ENCODE measurements around the gene SEC61A2. TPM values are rescaled to one million over a fixed set of nuclear protein-coding genes. Genes with fewer than 3 reads are reported as not detected.
A peak's percentile ranks its signal among the peaks of the same experiment; 100 is the strongest.

The SEC61A2 gene
- polyA plus RNA-seq, 1 donor = 10.1 TPM

DNA sequence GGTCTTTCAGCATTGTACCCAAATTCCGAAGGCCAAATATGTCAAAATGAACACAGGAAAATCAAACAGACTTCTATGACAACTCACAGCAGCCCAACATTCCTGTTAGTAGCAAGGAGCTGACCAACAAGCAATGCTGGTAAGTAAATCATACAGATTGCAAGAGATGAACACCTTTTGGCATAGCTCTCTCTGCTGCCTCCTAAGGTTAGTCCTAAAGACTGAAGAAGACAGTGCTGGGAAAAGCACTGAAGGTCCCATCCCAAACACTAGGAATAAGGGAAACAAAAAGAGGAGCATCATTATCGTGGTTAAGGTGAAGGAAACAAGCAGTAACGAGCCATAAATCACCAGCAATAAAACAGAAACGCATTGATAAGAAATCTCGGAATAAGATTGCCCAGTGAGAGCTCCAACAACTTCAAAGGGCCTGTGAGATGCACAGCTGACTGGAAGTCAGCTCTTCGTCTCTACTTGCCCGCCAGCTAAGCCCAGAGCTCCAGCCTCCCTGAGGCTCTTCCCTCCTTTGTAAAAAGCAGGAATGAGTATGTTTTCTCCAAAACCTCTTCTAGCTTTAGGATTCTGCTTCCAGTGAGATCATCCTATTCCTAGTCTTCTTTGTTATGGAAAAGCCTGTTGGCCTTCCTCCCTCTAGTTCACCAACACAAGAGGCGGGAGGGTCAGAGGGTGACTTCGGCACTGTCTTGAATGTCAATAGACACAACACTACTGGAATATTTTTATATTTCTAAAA is 50.9 kb downstream of the SEC61A2 start:
- H3K4me3 ChIP-seq (ENCODE audit: low read length) = no peak overlapping the region
- H3K27ac ChIP-seq (ENCODE audit: low read length) = no peak overlapping the region
- H3K4me1 ChIP-seq (ENCODE audit: control insufficient read depth, insufficient read depth, low read length) = no peaks in the 10 kb centered on the region
- WGBS (ENCODE audit: insufficient coverage, low lambda C conversion rate) = 0% methylated on average over 1 of the region's 9 CpGs
- DNase-seq = peak in 1 of 2 donors; percentile 8
- no peaks in the 10 kb centered on the region for H3K27me3 ChIP-seq (ENCODE audit: control insufficient read depth, insufficient read depth, low read length)
- peaks cover 51% of the 10 kb centered on the region for H3K36me3 ChIP-seq (ENCODE audit: control insufficient read depth, insufficient read depth, low read length)
- no peaks in the 10 kb centered on the region for H3K9me3 ChIP-seq (ENCODE audit: control insufficient read depth, low read depth, low read length)

DNA sequence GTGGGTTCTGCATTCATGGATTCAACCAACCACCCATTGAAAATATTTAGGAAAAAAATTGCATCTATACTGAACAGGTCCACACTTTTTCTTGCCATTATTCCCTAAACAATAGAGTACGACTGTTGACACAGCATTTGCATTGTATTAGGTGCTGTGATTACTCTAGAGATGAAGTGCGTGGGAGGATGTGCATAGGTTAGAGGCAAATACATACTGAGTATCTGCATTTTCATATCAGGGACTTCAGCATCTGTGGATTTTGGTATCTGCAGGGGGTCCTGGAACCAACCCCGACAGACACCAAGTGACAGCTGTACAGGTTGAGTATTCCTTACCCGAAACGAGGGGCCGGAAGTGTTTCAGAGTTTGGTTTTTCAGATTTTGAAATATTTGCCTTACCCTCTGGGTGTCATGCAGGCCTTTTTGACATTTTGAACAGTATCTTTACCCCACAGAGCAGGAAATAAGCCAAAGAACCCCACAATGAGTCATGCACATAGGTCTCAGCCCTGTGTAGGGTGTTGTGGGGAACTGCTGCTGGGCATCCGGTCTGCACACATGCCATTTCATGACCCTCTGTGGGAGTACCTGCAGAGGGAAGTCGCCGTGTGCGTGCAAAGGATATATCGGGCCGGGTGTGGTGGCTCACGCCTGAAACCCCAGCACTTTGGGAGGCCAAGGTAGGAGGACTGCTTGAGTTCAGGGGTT is 51.7 kb downstream of the SEC61A2 start:
- no peaks in the 10 kb centered on the region for H3K27me3 ChIP-seq (ENCODE audit: control insufficient read depth, insufficient read depth, low read length)
- no peak overlapping the region for H3K4me3 ChIP-seq (ENCODE audit: low read length)
- no peaks in the 10 kb centered on the region for H3K9me3 ChIP-seq (ENCODE audit: control insufficient read depth, low read depth, low read length)
- peak in 1 of 2 donors; percentile 6 for DNase-seq
- WGBS (ENCODE audit: insufficient coverage, low lambda C conversion rate) = 100% methylated on average over 1 of the region's 13 CpGs
- peaks cover 48% of the 10 kb centered on the region for H3K36me3 ChIP-seq (ENCODE audit: control insufficient read depth, insufficient read depth, low read length)
- H3K4me1 ChIP-seq (ENCODE audit: control insufficient read depth, insufficient read depth, low read length) = no peaks in the 10 kb centered on the region
- no peak overlapping the region for H3K27ac ChIP-seq (ENCODE audit: low read length)

DNA sequence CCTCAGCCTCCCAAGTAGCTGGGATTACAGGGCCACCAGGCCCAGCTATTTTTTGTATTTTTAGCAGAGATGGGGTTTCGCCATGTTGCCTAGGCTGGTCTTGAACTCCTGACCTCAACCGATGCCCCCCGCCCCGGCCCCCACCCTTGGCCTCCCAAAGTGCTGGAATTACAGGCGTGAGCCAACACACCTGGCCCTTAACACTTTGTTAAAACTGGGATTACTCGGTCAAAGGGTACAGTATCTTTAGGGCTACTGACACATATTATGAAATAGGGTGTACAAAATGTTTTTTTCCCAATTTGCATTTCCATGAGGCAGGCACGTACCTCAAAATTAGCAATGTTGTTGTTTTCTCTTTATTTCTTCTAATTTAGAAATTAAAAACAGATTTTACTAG is 54.7 kb downstream of the SEC61A2 start:
- H3K4me1 ChIP-seq (ENCODE audit: control insufficient read depth, insufficient read depth, low read length) = no peaks in the 10 kb centered on the region
- no peaks in the 10 kb centered on the region for H3K9me3 ChIP-seq (ENCODE audit: control insufficient read depth, low read depth, low read length)
- no peak for DNase-seq
- peaks cover 38% of the 10 kb centered on the region for H3K36me3 ChIP-seq (ENCODE audit: control insufficient read depth, insufficient read depth, low read length)
- H3K4me3 ChIP-seq (ENCODE audit: low read length) = no peak overlapping the region
- no peak overlapping the region for H3K27ac ChIP-seq (ENCODE audit: low read length)
- no peaks in the 10 kb centered on the region for H3K27me3 ChIP-seq (ENCODE audit: control insufficient read depth, insufficient read depth, low read length)
- WGBS (ENCODE audit: insufficient coverage, low lambda C conversion rate) = 100% methylated on average over 1 of the region's 7 CpGs

DNA sequence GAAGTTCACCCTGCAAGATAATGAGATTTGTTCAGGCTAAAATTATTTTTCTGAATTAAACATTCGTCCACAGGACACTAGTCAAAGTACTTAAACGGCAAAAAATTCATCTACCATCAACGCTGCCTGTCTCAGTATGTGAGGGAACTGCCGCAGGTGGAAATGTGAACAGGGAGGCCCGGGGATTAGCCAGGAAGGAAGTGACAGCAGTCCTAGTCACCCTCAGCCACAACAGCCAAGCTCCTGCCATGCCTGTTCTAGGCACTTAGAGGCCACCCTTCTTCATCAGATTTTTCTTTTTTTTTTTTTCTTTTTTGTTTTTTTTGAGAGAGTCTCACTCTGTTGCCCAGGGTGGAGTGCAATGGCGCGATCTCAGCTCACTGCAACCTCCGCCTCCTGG is 56.8 kb downstream of the SEC61A2 start:
- Histone ChIP-seq H3K4me3 (ENCODE audit: low read length) (no peak overlapping the region), H3K9me3 (ENCODE audit: control insufficient read depth, low read depth, low read length) (no peaks in the 10 kb centered on the region), H3K27me3 (ENCODE audit: control insufficient read depth, insufficient read depth, low read length) (no peaks in the 10 kb centered on the region), H3K27ac (ENCODE audit: low read length) (no peak overlapping the region), H3K36me3 (ENCODE audit: control insufficient read depth, insufficient read depth, low read length) (peaks cover 26% of the 10 kb centered on the region), H3K4me1 (ENCODE audit: control insufficient read depth, insufficient read depth, low read length) (no peaks in the 10 kb centered on the region)
- no peak for DNase-seq
- WGBS (ENCODE audit: insufficient coverage, low lambda C conversion rate) = no CpG with 5 or more reads among the region's 8 CpGs

DNA sequence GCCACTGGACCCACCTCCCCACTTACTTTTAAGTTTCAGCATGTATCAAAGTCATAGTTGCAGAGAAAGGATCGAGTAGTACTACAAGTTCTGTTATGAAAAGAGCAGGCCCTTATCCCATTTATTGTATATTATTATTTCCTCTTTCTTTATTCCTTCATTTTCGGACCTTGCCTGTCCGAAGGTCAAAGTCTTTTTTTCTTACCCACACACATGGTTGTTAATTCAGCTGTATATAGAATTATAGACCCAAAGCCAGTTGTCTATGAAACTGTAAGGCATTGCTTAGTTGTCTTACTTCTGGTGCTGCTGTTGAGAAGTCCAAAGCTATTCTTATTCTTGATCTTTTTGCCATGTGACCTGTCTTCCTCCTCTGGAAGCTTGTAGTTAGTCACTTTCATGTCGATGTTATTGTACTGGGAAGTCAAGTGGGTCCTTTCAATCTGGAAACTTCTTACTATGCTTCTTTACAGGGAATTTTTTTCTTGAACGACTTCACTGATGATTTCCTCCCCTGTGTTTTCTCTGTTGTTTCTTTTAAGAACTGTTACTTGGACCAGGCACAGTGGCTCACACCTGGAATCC is 57.9 kb downstream of the SEC61A2 start:
- peaks cover 20% of the 10 kb centered on the region for H3K36me3 ChIP-seq (ENCODE audit: control insufficient read depth, insufficient read depth, low read length)
- H3K4me3 ChIP-seq (ENCODE audit: low read length) = no peak overlapping the region
- 88% methylated on average over 3 of the region's 5 CpGs for WGBS (ENCODE audit: insufficient coverage, low lambda C conversion rate)
- no peaks in the 10 kb centered on the region for H3K4me1 ChIP-seq (ENCODE audit: control insufficient read depth, insufficient read depth, low read length)
- DNase-seq = peak in 1 of 2 donors; percentile 2
- H3K27me3 ChIP-seq (ENCODE audit: control insufficient read depth, insufficient read depth, low read length) = no peaks in the 10 kb centered on the region
- H3K9me3 ChIP-seq (ENCODE audit: control insufficient read depth, low read depth, low read length) = no peaks in the 10 kb centered on the region
- no peak overlapping the region for H3K27ac ChIP-seq (ENCODE audit: low read length)

DNA sequence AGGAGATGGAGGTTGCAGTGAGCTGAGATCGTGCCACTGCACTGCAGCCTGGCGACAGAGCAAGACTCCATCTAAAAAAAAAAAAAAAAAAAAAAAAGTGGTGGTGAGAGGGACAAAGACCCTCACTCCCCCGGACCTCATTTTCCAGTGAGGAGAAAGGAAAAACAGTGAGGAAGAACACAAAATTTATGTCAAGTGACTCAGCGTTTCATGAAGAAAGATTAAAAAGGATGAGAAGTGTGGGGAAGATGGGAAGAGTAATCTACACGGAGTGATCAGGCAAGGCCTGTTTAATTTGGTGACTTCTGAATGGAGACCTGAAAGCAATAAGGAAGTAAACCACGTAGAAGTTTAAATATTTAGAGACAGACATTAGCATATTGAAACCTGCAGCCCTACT is 59.2 kb downstream of the SEC61A2 start:
- Histone ChIP-seq H3K27me3 (ENCODE audit: control insufficient read depth, insufficient read depth, low read length) (no peaks in the 10 kb centered on the region), H3K36me3 (ENCODE audit: control insufficient read depth, insufficient read depth, low read length) (peaks cover 16% of the 10 kb centered on the region), H3K9me3 (ENCODE audit: control insufficient read depth, low read depth, low read length) (no peaks in the 10 kb centered on the region), H3K4me3 (ENCODE audit: low read length) (no peak overlapping the region), H3K4me1 (ENCODE audit: control insufficient read depth, insufficient read depth, low read length) (no peaks in the 10 kb centered on the region), H3K27ac (ENCODE audit: low read length) (no peak overlapping the region)
- WGBS (ENCODE audit: insufficient coverage, low lambda C conversion rate) = 100% methylated on average over 2 of the region's 6 CpGs
- DNase-seq = no peak

DNA sequence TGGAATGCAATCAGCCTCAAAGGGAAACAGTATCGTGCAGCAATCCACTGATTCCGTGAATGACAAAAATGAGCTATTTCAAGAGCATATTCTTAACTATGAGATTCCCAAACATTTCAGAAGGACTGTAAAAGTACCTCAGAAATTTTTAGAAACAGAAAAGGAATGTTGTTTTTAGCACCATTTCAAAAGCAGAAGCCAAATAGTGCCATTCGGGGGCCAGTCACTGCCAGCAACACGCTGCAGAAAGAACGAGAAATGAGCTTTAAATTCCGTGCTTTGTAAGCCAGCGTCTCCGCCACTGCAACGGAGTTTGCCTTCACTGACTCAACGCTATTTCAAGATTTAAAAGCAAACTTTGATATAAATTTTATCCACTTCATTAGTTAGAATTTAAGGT is 59.9 kb downstream of the SEC61A2 start:
- Histone ChIP-seq H3K4me3 (ENCODE audit: low read length) (no peak overlapping the region), H3K27me3 (ENCODE audit: control insufficient read depth, insufficient read depth, low read length) (no peaks in the 10 kb centered on the region), H3K9me3 (ENCODE audit: control insufficient read depth, low read depth, low read length) (no peaks in the 10 kb centered on the region), H3K27ac (ENCODE audit: low read length) (no peak overlapping the region), H3K36me3 (ENCODE audit: control insufficient read depth, insufficient read depth, low read length) (peaks cover 16% of the 10 kb centered on the region), H3K4me1 (ENCODE audit: control insufficient read depth, insufficient read depth, low read length) (peaks cover 5% of the 10 kb centered on the region)
- DNase-seq = no peak
- 100% methylated on average over 4 of the region's 10 CpGs for WGBS (ENCODE audit: insufficient coverage, low lambda C conversion rate)

DNA sequence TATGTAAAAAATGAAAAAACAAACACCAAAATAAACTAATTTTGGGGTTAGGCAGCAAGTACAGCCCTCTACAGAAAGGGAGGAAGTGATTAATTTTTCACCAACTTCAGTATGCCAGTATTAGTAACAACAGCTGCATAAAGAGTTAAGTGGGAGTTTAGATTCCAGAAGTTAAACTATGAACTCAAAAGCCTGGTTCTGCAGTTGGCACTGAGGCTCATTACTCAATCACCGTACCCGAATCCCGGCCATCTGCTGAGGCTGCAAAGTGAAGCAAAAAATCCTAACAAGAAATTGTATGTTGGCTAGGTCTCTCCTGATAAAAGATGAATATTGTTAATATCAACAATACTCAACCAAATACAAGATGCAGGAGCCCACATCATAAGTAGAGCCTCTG is 62.2 kb downstream of the SEC61A2 start:
- no peak for DNase-seq
- H3K36me3 ChIP-seq (ENCODE audit: control insufficient read depth, insufficient read depth, low read length) = peaks cover 5% of the 10 kb centered on the region
- no CpG with 5 or more reads among the region's 3 CpGs for WGBS (ENCODE audit: insufficient coverage, low lambda C conversion rate)

DNA sequence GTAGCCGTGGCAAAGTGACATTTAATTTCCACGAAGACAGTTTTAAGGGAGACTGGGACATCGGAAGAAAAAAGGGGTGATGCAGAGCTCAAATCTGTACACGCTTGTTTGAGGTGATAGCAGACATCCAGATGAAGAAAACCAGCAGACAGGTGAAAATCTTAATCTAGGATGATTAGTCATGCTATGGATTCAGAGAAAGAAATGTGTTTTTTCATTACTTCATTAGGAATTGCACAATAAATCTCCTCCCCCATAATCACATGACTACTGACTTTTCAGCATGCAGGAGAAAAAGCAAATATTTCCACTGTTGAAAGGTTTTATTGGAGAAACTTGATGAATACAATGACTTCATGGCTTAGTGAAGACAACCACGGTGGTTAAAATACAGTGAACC is 63.7 kb downstream of the SEC61A2 start:
- Histone ChIP-seq H3K4me1 (ENCODE audit: control insufficient read depth, insufficient read depth, low read length) (peaks cover 7% of the 10 kb centered on the region), H3K9me3 (ENCODE audit: control insufficient read depth, low read depth, low read length) (no peaks in the 10 kb centered on the region), H3K36me3 (ENCODE audit: control insufficient read depth, insufficient read depth, low read length) (no peaks in the 10 kb centered on the region), H3K4me3 (ENCODE audit: low read length) (no peak overlapping the region), H3K27ac (ENCODE audit: low read length) (peak overlapping the region; percentile 20), H3K27me3 (ENCODE audit: control insufficient read depth, insufficient read depth, low read length) (no peaks in the 10 kb centered on the region)
- DNase-seq = peak in 1 of 2 donors; percentile 29
- WGBS (ENCODE audit: insufficient coverage, low lambda C conversion rate) = no CpG with 5 or more reads among the region's 5 CpGs

More for the DNA sequence above, 62.2 kb downstream of the SEC61A2 start:
- Histone ChIP-seq H3K9me3 (ENCODE audit: control insufficient read depth, low read depth, low read length) (no peaks in the 10 kb centered on the region), H3K27ac (ENCODE audit: low read length) (no peak overlapping the region), H3K4me1 (ENCODE audit: control insufficient read depth, insufficient read depth, low read length) (peaks cover 7% of the 10 kb centered on the region), H3K27me3 (ENCODE audit: control insufficient read depth, insufficient read depth, low read length) (no peaks in the 10 kb centered on the region), H3K4me3 (ENCODE audit: low read length) (no peak overlapping the region)

DNA sequence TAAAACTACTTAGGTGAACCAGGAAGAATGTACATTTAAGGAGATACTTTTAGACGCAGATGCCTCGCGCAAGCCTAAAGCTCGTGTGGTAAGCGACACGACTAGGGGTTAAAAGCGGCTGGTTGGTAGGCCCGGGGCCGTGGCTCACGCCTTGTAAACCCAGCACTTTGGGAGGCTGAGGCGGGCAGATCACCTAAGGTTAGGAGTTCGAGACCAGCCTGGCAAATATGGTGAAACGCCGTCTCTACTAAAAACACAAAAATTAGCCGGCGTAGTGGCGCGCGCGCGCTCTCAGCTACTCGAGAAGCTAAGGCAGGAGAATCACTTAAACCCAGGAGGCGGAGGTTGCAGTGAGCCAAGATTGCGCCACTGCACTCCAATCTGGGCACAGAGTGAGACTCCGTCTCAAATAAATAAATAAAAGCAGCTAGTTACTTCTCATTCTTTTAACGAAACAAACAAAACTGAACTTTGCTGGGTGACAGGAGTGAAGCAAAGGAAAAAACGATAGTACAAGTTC is 65.3 kb downstream of the SEC61A2 start:
- Histone ChIP-seq H3K27me3 (ENCODE audit: control insufficient read depth, insufficient read depth, low read length) (no peaks in the 10 kb centered on the region), H3K27ac (ENCODE audit: low read length) (peak overlapping the region; percentile 82), H3K4me1 (ENCODE audit: control insufficient read depth, insufficient read depth, low read length) (peaks cover 7% of the 10 kb centered on the region), H3K36me3 (ENCODE audit: control insufficient read depth, insufficient read depth, low read length) (peaks cover 8% of the 10 kb centered on the region), H3K9me3 (ENCODE audit: control insufficient read depth, low read depth, low read length) (no peaks in the 10 kb centered on the region), H3K4me3 (ENCODE audit: low read length) (peak overlapping the region; percentile 90)
- WGBS (ENCODE audit: insufficient coverage, low lambda C conversion rate) = 0% methylated on average over 1 of the region's 27 CpGs
- DNase-seq = peak; percentile 29 to 39
